GM13976 (cell line): ENCODE results near the gene HOXB4.

Experiments
- DNase-seq: peaks from one replicate; pipeline ENCODE4 v3.0.0; 2012; ENCODE audit warnings: low spot score
- in situ Hi-C: fragments of 300-500 bp; cut with MboI; formaldehyde crosslinking; loops from one replicate; pipeline ENCODE4 v1.12.0; 2022; ENCODE audit warnings: low sequenced_read_pairs, mixed read lengths, inconsistent platforms; ENCODE audit not compliant: unreplicated experiment
- TF ChIP-seq, protein P1 (sequence below): IDR thresholded peaks from 2 replicates; pipeline ENCODE4 v1.5.1; 2012; ENCODE audit warnings: borderline replicate concordance, mild to moderate bottlenecking; ENCODE audit not compliant: insufficient read depth; ENCODE audit errors: extremely low read depth, missing control alignments, control extremely low read depth

The HOXB4 gene

GRCh38 chr17:48601207-48601538, 23.0 kb upstream of the HOXB4 start:
- TF ChIP-seq, protein P1, sequence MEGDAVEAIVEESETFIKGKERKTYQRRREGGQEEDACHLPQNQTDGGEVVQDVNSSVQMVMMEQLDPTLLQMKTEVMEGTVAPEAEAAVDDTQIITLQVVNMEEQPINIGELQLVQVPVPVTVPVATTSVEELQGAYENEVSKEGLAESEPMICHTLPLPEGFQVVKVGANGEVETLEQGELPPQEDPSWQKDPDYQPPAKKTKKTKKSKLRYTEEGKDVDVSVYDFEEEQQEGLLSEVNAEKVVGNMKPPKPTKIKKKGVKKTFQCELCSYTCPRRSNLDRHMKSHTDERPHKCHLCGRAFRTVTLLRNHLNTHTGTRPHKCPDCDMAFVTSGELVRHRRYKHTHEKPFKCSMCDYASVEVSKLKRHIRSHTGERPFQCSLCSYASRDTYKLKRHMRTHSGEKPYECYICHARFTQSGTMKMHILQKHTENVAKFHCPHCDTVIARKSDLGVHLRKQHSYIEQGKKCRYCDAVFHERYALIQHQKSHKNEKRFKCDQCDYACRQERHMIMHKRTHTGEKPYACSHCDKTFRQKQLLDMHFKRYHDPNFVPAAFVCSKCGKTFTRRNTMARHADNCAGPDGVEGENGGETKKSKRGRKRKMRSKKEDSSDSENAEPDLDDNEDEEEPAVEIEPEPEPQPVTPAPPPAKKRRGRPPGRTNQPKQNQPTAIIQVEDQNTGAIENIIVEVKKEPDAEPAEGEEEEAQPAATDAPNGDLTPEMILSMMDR = no peak
- in situ Hi-C loops = no loop called here
- no peak for DNase-seq

- DNase-seq = no peak
- in situ Hi-C loops = no loop called here
- TF ChIP-seq, protein P1 = no peak
Measured at GRCh38 chr17:48600244-48601098, 22.3 kb upstream of the HOXB4 start.

- TF ChIP-seq, protein P1 = no peak
- in situ Hi-C loops = no loop called here
- DNase-seq = no peak
Measured at GRCh38 chr17:48599354-48599753, 21.2 kb upstream of the HOXB4 start.

GRCh38 chr17:48598736-48599135, 20.6 kb upstream of the HOXB4 start:
- TF ChIP-seq, protein P1 = no peak

DNA sequence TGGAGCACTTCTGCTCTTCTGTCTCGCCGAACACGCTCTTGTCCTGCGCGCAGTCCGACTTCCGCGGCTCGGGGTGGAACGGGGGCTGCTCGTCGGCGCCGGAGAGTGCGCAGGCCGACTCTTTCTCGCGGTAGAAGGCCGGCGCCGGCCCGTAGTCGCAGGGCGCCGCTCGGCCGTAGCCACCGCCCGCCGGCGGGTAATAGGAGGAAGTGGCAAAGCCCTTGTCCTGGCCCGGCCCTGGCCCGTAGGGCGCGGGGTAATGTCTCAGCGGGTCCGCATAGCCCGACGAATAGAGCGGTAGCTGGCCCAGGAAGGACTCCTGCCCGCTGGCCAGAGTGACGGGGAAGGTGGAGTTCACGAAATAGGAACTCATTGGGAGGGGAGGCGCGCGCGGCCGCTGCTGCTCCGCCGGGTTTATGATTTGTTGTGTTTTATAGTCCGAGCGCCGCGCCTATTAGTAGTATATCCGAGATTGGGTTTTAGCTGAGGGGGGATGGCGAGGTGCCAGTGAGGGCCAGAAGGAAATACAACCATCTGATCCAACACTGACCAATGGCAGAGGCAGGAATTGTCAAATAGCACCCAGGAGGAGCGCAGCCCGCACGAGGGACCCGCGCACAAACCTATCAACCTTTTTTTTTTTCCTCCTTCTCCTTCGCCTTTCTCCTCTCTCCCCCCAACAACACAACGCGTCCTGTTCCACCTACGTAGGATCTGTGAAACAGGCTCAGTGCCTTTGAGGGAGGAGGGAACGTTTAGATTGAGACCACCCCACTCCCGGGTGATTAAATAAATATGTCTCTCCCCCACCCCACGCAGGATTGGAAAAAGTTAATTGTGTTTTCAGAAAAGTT, 19.9 kb upstream of the HOXB4 start:
- TF ChIP-seq, protein P1 = no peak
- peak; percentile 74 for DNase-seq
- in situ Hi-C loops = no loop called here

More at GRCh38 chr17:48598736-48599135, 20.6 kb upstream of the HOXB4 start:
- DNase-seq = no peak
- in situ Hi-C loops = no loop called here

- in situ Hi-C loops = no loop called here
- TF ChIP-seq, protein P1 = no peak
- no peak for DNase-seq
Measured at GRCh38 chr17:48597528-48597777, 19.3 kb upstream of the HOXB4 start.
